ENCODE results near the gene ONECUT3.

- TF ChIP-seq ZNF384 (IDR thresholded peaks at IDR 0.05) (no peak), SUZ12 (IDR thresholded peaks at IDR 0.05) (peak; percentile 61), FOXK2 (IDR thresholded peaks at IDR 0.05) (no peak), PKNOX1 (IDR thresholded peaks at IDR 0.05) (no peak), FOXM1 (IDR thresholded peaks at IDR 0.05; ENCODE audit: borderline replicate concordance) (no peak), SP1 (IDR thresholded peaks at IDR 0.05) (no peak), LEF1 (IDR thresholded peaks at IDR 0.05; ENCODE audit: borderline replicate concordance) (no peak)
These were observed 4.4 kb upstream of the ONECUT3 start for GRCh38 chr19:1748873-1749341.

Measured in HEK293T (cell line).